ENCODE measurements around the gene PPARGC1A. TPM values are rescaled to one million over a fixed set of nuclear protein-coding genes. Genes with fewer than 3 reads are reported as not detected.

PPARGC1A gene
- total RNA-seq, 1 experiment from 2014 or later, result 1.9 TPM

- no peak for TF ChIP-seq ZNF281 (CRISPR knock-in tag; IDR thresholded peaks at IDR 0.05)
- TF ChIP-seq ZNF317 (CRISPR knock-in tag; IDR thresholded peaks at IDR 0.05; ENCODE audit: borderline replicate concordance, low read depth), result no peak
- no peak for TF ChIP-seq ZNF219 (CRISPR knock-in tag; IDR thresholded peaks at IDR 0.05; ENCODE audit: borderline replicate concordance)
- no peak for TF ChIP-seq ZMAT4 (CRISPR knock-in tag; IDR thresholded peaks at IDR 0.05)
- no peak for TF ChIP-seq GRHL2 (CRISPR knock-in tag; IDR thresholded peaks at IDR 0.05; ENCODE audit: insufficient replicate concordance, severe bottlenecking)
These were observed 139.7 kb downstream of the PPARGC1A start (continued) for GRCh38 chr4:23750125-23750524.

GRCh38 chr4:23747281-23747735 is 142.5 kb downstream of the PPARGC1A start:
- ChIA-PET CTCF (no interaction called here), POLR2A (no interaction called here)
- TF ChIP-seq EMX1 (CRISPR knock-in tag; IDR thresholded peaks at IDR 0.05) (no peak), MYBL2 (CRISPR knock-in tag; IDR thresholded peaks at IDR 0.05) (no peak), ZNF219 (CRISPR knock-in tag; IDR thresholded peaks at IDR 0.05; ENCODE audit: borderline replicate concordance) (no peak), HMGA2 (CRISPR knock-in tag; IDR thresholded peaks at IDR 0.05) (no peak), MLX (CRISPR knock-in tag; IDR thresholded peaks at IDR 0.05) (no peak), RELA (CRISPR knock-in tag; IDR thresholded peaks at IDR 0.05; ENCODE audit: borderline replicate concordance) (no peak), CREM (CRISPR knock-in tag; IDR thresholded peaks at IDR 0.05) (no peak), NFYB (CRISPR knock-in tag; conservative IDR thresholded peaks at IDR 0.05; ENCODE audit: low read depth) (no peak), JAZF1 (CRISPR knock-in tag; IDR thresholded peaks at IDR 0.05) (no peak), USF2 (CRISPR knock-in tag; IDR thresholded peaks at IDR 0.05) (no peak)
- no peak overlapping the region for H3K4me3 Mint-ChIP-seq
- no peak overlapping the region for H3K27ac Mint-ChIP-seq
- peaks cover 20% of the 10 kb centered on the region for H3K9me3 Mint-ChIP-seq
- H3K36me3 Mint-ChIP-seq, result no peaks in the 10 kb centered on the region
- H3K4me1 Mint-ChIP-seq, result peaks cover 7% of the 10 kb centered on the region; the same call in 1 of the 2 replicates
- no peaks in the 10 kb centered on the region for H3K27me3 Mint-ChIP-seq (ENCODE audit: low read depth)
- DNase-seq (ENCODE audit: low spot score) (no peak), ATAC-seq (no peak)

- CTCF ChIA-PET, result no interaction called here
- H3K27ac Mint-ChIP-seq, result no peak overlapping the region
- peaks cover 7% of the 10 kb centered on the region; the same call in 1 of the 2 replicates for H3K4me1 Mint-ChIP-seq
- no peaks in the 10 kb centered on the region for H3K27me3 Mint-ChIP-seq (ENCODE audit: low read depth)
- no peak for ATAC-seq
- POLR2A ChIA-PET, result no interaction called here
- peaks cover 20% of the 10 kb centered on the region for H3K9me3 Mint-ChIP-seq
- no peak for TF ChIP-seq MXD4 (CRISPR knock-in tag; IDR thresholded peaks at IDR 0.05; ENCODE audit: borderline replicate concordance)
- TF ChIP-seq PRRX2 (CRISPR knock-in tag; IDR thresholded peaks at IDR 0.05), result no peak
- no peak for TF ChIP-seq ZNF281 (CRISPR knock-in tag; IDR thresholded peaks at IDR 0.05)
- TF ChIP-seq NFATC4 (CRISPR knock-in tag; IDR thresholded peaks at IDR 0.05), result no peak
- no peak for TF ChIP-seq CREM (CRISPR knock-in tag; IDR thresholded peaks at IDR 0.05)
- no peak for TF ChIP-seq OVOL2 (CRISPR knock-in tag; IDR thresholded peaks at IDR 0.05; ENCODE audit: borderline replicate concordance)
- TF ChIP-seq JUN (CRISPR knock-in tag; IDR thresholded peaks at IDR 0.05), result no peak
- no peaks in the 10 kb centered on the region for H3K36me3 Mint-ChIP-seq
- DNase-seq (ENCODE audit: low spot score), result no peak
- no peak overlapping the region for H3K4me3 Mint-ChIP-seq
These were observed 143.2 kb downstream of the PPARGC1A start for GRCh38 chr4:23746672-23747071.
